ENCODE data around the gene TMEM127. TPM values are rescaled to one million over a fixed set of nuclear protein-coding genes. Genes with fewer than 3 reads are reported as not detected.

The TMEM127 gene
- total and polyA plus RNA-seq, 2 experiments from 2014 or later = 33.6 to 44.4 TPM

DNA sequence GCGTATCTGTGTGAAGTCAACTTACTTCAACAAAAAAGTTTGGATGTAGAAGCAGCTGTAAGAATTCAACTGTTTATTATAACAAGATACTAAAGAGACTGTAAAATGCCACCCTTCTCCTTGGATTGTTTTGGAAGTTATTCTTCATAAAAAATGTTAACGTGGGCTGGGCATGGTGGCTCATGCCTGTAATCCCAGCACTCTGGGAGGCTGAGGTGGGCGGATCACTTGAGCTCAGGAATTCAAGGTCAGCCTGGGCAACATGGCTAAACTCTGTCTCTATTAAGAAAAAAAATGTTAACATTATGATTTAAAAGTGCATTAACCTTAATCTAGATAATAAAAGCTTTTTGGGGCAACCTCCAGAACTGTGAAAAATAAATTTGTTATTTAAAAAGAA lies 8.0 kb upstream of the TMEM127 start:
- Histone ChIP-seq H3K79me2 (no peaks in the 10 kb centered on the region), H4K20me1 (ENCODE audit: insufficient read depth, poor library complexity, severe bottlenecking) (no peaks in the 10 kb centered on the region), H3K9me3 (ENCODE audit: low read depth) (no peaks in the 10 kb centered on the region), H3K9me2 (replicated peaks; ENCODE audit: insufficient read depth) (no peaks in the 10 kb centered on the region), H2AFZ (no peak overlapping the region), H3K27ac (no peak overlapping the region), H3K36me3 (replicated peaks; ENCODE audit: insufficient read depth, low read depth) (peaks cover 3% of the 10 kb centered on the region), H3K4me2 (no peak overlapping the region), H3K4me3 (no peak overlapping the region), H3K27me3 (no peaks in the 10 kb centered on the region), H3K4me1 (ENCODE audit: insufficient read depth) (no peaks in the 10 kb centered on the region)
- TF ChIP-seq, protein P1, sequence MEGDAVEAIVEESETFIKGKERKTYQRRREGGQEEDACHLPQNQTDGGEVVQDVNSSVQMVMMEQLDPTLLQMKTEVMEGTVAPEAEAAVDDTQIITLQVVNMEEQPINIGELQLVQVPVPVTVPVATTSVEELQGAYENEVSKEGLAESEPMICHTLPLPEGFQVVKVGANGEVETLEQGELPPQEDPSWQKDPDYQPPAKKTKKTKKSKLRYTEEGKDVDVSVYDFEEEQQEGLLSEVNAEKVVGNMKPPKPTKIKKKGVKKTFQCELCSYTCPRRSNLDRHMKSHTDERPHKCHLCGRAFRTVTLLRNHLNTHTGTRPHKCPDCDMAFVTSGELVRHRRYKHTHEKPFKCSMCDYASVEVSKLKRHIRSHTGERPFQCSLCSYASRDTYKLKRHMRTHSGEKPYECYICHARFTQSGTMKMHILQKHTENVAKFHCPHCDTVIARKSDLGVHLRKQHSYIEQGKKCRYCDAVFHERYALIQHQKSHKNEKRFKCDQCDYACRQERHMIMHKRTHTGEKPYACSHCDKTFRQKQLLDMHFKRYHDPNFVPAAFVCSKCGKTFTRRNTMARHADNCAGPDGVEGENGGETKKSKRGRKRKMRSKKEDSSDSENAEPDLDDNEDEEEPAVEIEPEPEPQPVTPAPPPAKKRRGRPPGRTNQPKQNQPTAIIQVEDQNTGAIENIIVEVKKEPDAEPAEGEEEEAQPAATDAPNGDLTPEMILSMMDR (IDR thresholded peaks at IDR 0.05; ENCODE audit: poor library complexity) = no peak
- TF ChIP-seq EZH2 (IDR thresholded peaks at IDR 0.05; ENCODE audit: borderline replicate concordance) (no peak), EZH2phosphoT487 (IDR thresholded peaks at IDR 0.05; ENCODE audit: low read depth, severe bottlenecking, unreplicated experiment) (no peak)
- no peak for DNase-seq (ENCODE audit: low spot score)
- 67% methylated on average over 3 of the region's 3 CpGs for WGBS (ENCODE audit: low lambda C conversion rate, missing lambda C conversion rate)

DNA sequence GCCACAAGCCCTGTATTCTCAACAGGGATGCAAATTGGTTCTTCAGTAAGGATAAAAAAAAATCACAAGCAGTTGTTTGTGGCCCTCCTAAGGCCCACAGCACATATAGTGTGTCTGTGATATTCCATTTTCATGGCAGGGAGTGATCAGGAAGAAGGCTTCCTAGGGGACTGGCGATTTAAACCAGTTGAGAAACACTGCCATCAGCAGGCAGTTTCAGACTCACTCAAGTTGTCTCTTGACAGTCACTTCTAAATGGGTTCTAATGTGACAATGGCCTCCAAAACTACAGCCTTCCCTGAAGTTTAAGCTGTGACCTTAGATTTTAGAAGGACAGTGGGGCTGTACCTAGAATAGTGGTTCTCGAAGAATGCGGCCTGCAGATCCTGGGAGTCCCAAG lies 6.2 kb upstream of the TMEM127 start:
- Histone ChIP-seq H3K4me1 (ENCODE audit: insufficient read depth) (peaks cover 5% of the 10 kb centered on the region), H3K79me2 (peaks cover 17% of the 10 kb centered on the region), H3K27me3 (no peaks in the 10 kb centered on the region), H2AFZ (no peak overlapping the region), H3K9me3 (ENCODE audit: low read depth) (no peaks in the 10 kb centered on the region), H3K4me3 (no peak overlapping the region), H3K36me3 (replicated peaks; ENCODE audit: insufficient read depth, low read depth) (peaks cover 3% of the 10 kb centered on the region), H4K20me1 (ENCODE audit: insufficient read depth, poor library complexity, severe bottlenecking) (peaks cover 2% of the 10 kb centered on the region), H3K4me2 (no peak overlapping the region), H3K9me2 (replicated peaks; ENCODE audit: insufficient read depth) (no peaks in the 10 kb centered on the region), H3K27ac (no peak overlapping the region)
- DNase-seq (ENCODE audit: low spot score) = no peak
- WGBS (ENCODE audit: low lambda C conversion rate, missing lambda C conversion rate) = 95% methylated on average over 3 of the region's 3 CpGs
- no peak for TF ChIP-seq EZH2phosphoT487 (IDR thresholded peaks at IDR 0.05; ENCODE audit: low read depth, severe bottlenecking, unreplicated experiment)
- TF ChIP-seq, protein P1 (IDR thresholded peaks at IDR 0.05; ENCODE audit: poor library complexity) = no peak
- TF ChIP-seq EZH2 (IDR thresholded peaks at IDR 0.05; ENCODE audit: borderline replicate concordance) = no peak

DNA sequence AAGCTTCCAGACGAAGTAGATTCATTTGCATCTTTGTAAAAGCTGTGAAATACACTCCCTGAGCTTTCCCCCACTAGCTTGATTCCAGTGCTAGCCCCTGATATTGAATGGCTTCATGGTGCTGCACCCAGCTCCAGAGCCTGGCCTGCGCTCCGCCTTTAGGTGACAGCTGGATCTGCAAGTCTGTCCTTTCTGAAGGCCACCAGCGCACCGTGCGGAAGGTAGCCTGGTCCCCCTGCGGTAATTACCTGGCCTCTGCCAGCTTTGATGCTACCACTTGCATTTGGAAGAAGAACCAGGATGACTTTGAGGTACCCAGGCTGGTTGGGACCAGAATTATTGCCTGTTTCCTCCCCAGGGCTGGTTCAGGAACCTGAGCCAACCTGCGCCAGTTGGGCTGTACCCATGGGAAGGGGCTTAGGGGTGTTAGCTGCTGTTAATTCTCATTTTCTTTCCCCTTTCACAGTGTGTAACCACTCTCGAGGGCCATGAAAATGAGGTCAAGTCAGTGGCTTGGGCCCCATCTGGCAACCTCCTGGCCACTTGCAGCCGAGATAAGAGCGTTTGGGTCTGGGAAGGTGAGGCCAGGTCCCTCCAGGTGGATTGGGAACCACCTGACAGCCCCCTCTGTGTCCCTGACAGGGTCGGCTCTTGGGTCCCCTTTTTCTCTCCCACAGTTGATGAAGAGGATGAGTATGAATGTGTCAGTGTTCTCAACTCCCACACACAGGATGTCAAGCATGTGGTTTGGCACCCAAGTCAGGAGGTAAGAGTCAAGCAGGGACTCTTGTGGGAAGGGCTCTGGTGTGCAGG lies 1.6 kb upstream of the TMEM127 start:
- peak overlapping the region; percentile 78 for H3K4me3 ChIP-seq
- no peaks in the 10 kb centered on the region for H3K9me2 ChIP-seq (replicated peaks; ENCODE audit: insufficient read depth)
- H3K4me1 ChIP-seq (ENCODE audit: insufficient read depth) = peaks cover 21% of the 10 kb centered on the region
- peak; percentile 69 for DNase-seq (ENCODE audit: low spot score)
- peaks cover 3% of the 10 kb centered on the region for H3K36me3 ChIP-seq (replicated peaks; ENCODE audit: insufficient read depth, low read depth)
- H2AFZ ChIP-seq = no peak overlapping the region
- H3K79me2 ChIP-seq = peaks cover 54% of the 10 kb centered on the region
- no peaks in the 10 kb centered on the region for H3K27me3 ChIP-seq
- H4K20me1 ChIP-seq (ENCODE audit: insufficient read depth, poor library complexity, severe bottlenecking) = peaks cover 10% of the 10 kb centered on the region
- no peaks in the 10 kb centered on the region for H3K9me3 ChIP-seq (ENCODE audit: low read depth)
- 80% methylated on average over 12 of the region's 12 CpGs for WGBS (ENCODE audit: low lambda C conversion rate, missing lambda C conversion rate)
- no peak for TF ChIP-seq EZH2 (IDR thresholded peaks at IDR 0.05; ENCODE audit: borderline replicate concordance)
- TF ChIP-seq, protein P1 (IDR thresholded peaks at IDR 0.05; ENCODE audit: poor library complexity) = peak; percentile 33
- H3K4me2 ChIP-seq = peak overlapping the region; percentile 98
- no peak overlapping the region for H3K27ac ChIP-seq

All from hepatocyte (in vitro differentiated cells).